SK-N-SH (cell line): ENCODE measurements around the gene RAET1L.

Source experiments
- CTCF ChIP-seq: fragments of 200-600 bp; sonication (generic); IDR thresholded peaks from 2 replicates; pipeline ENCODE4 v1.6.1; 2017; ENCODE audit warnings: antibody characterized with exemption, mild to moderate bottlenecking, moderate library complexity
- EP300 ChIP-seq, 2 experiments: IDR thresholded peaks; 2 replicates each; pipeline versions ENCODE4 v1.4.0 to v1.6.1; 2012; ENCODE audit warnings: borderline replicate concordance in 1 of 2, low read depth in 1 of 2, low read length in 1 of 2
- EZH2phosphoT487 ChIP-seq: fragments of 200-600 bp; sonication (generic); IDR thresholded peaks from 2 replicates; pipeline ENCODE4 v1.6.1; 2017; ENCODE audit warnings: low read depth, mixed run types, mild to moderate bottlenecking, antibody characterized with exemption, moderate library complexity, borderline replicate concordance
- MXI1 ChIP-seq: IDR thresholded peaks from 2 replicates; pipeline ENCODE4 v1.6.1; 2012; ENCODE audit warnings: mild to moderate bottlenecking, low read depth, low read length, improper control_type of control experiment
- NRF1 ChIP-seq: IDR thresholded peaks from 2 replicates; pipeline ENCODE4 v1.6.1; 2012; ENCODE audit warnings: low read depth, mild to moderate bottlenecking, low read length
- PBX3 ChIP-seq: IDR thresholded peaks from 2 replicates; pipeline ENCODE4; 2012
- RAD21 ChIP-seq: IDR thresholded peaks from 2 replicates; pipeline ENCODE4 v1.6.1; 2012; ENCODE audit warnings: mild to moderate bottlenecking, low read length
- YY1 ChIP-seq: IDR thresholded peaks from 2 replicates; pipeline ENCODE4 v1.4.0; 2012; ENCODE audit warnings: low read depth, mild to moderate bottlenecking
- ZBTB33 ChIP-seq: IDR thresholded peaks from 2 replicates; pipeline ENCODE4 v1.4.0; 2012; ENCODE audit warnings: low read depth, borderline replicate concordance

- no peak for TF ChIP-seq YY1
- no peak for TF ChIP-seq RAD21
- no peak for TF ChIP-seq CTCF
- no peak for TF ChIP-seq EP300 (IDR thresholded peaks at IDR 0.05; ENCODE audit: borderline replicate concordance in 1 of 2, low read depth in 1 of 2, low read length in 1 of 2)
- TF ChIP-seq NRF1: no peak
- TF ChIP-seq ZBTB33: no peak
- TF ChIP-seq PBX3: no peak
- TF ChIP-seq EZH2phosphoT487: no peak
- no peak for TF ChIP-seq MXI1
These were observed 2.7 kb upstream of the RAET1L start for GRCh38 chr6:150027806-150028565.
